Caco-2 (cell line): ENCODE measurements around the gene GINS2. TPM values are rescaled to one million over a fixed set of nuclear protein-coding genes. Genes with fewer than 3 reads are reported as not detected.

Experiments
- BruUV-seq: library from RNA; stranded (reverse); fragments of 400-500 nt; replicated peaks from 2 replicates; lab custom pipeline; 2021; lab: Mats Ljungman, UMichigan
- CTCF ChIA-PET: fragments of 300-600 bp; sonication (Branson Sonifier 250); formaldehyde crosslinking; loops from one replicate; lab custom pipeline; 2022; ENCODE audit warnings: antibody characterized with exemption; lab: Charles Lee
- POLR2A ChIA-PET: fragments of 300-600 bp; sonication (Branson Sonifier 250); formaldehyde crosslinking; loops from one replicate; lab custom pipeline; 2022; ENCODE audit warnings: antibody characterized with exemption; lab: Charles Lee
- DNase-seq, 2 experiments: peaks; one replicate each; pipeline versions ENCODE4 v3.0.0 to v3.0.0-alpha.2; 2020 to 2022
- H3K27me3 ChIP-seq: replicated peaks from 2 replicates; pipeline ENCODE4 v1.6.0; 2011; ENCODE audit warnings: low read length; ENCODE audit not compliant: control insufficient read depth, insufficient read depth
- H3K36me3 ChIP-seq: 2 replicates; pipeline ENCODE4 v1.5.1; 2011; ENCODE audit warnings: low read length; ENCODE audit not compliant: control insufficient read depth, insufficient read depth
- H3K4me1 ChIP-seq: fragments of 250-450 bp; sonication (Bioruptor Pico); 2 replicates; pipeline ENCODE4 v1.5.1; 2020; ENCODE audit warnings: mild to moderate bottlenecking
- H3K4me3 ChIP-seq: 2 replicates; pipeline ENCODE4 v1.5.1; 2011; ENCODE audit warnings: low read depth, mild to moderate bottlenecking, control low read depth, low read length
- H3K9me3 ChIP-seq: fragments of 250-450 bp; sonication (Bioruptor Pico); 2 replicates; pipeline ENCODE4 v1.5.1; 2020; ENCODE audit warnings: mild to moderate bottlenecking, moderate library complexity
- H3K27ac Mint-ChIP-seq: one replicate; pipeline ENCODE4 v1.8.0; 2022; ENCODE audit warnings: mixed read lengths; ENCODE audit not compliant: unreplicated experiment
- H3K27me3 Mint-ChIP-seq: one replicate; pipeline ENCODE4 v1.8.0; 2022; ENCODE audit warnings: mixed read lengths; ENCODE audit not compliant: insufficient read depth, unreplicated experiment
- H3K36me3 Mint-ChIP-seq: one replicate; pipeline ENCODE4 v1.8.0; 2022; ENCODE audit warnings: mild to moderate bottlenecking, mixed read lengths; ENCODE audit not compliant: insufficient read depth, unreplicated experiment
- H3K4me1 Mint-ChIP-seq: one replicate; pipeline ENCODE4 v1.8.0; 2022; ENCODE audit warnings: low read depth, mixed read lengths; ENCODE audit not compliant: unreplicated experiment
- H3K4me3 Mint-ChIP-seq: one replicate; pipeline ENCODE4 v1.8.0; 2022; ENCODE audit warnings: mild to moderate bottlenecking, moderate library complexity, mixed read lengths; ENCODE audit not compliant: unreplicated experiment
- H3K9me3 Mint-ChIP-seq: one replicate; pipeline ENCODE4 v1.8.0; 2022; ENCODE audit warnings: mixed read lengths; ENCODE audit not compliant: unreplicated experiment
- CTCF ChIP-seq, 2 experiments: fragments of 200-600 bp in 1 of 2; IDR thresholded peaks; 1 replicate in 1 of 2; 2 replicates in 1 of 2; pipeline versions ENCODE4 v1.5.1 to v1.8.0; 2011 to 2022; ENCODE audit warnings: antibody characterized with exemption in 1 of 2, control low read depth in 1 of 2, inconsistent platforms in 1 of 2, low read depth in 1 of 2, low read length in 1 of 2, mild to moderate bottlenecking in 1 of 2, moderate library complexity in 1 of 2; ENCODE audit not compliant: insufficient read depth in 1 of 2, severe bottlenecking in 1 of 2, unreplicated experiment in 1 of 2
- intact Hi-C: fragments of 100-400 bp; cut with micrococcal nuclease; formaldehyde crosslinking; loops from one replicate; pipeline ENCODE4 v1.10.0; 2022; ENCODE audit not compliant: unreplicated experiment
- total RNA-seq: library from RNA; stranded (reverse); gene quantifications from 2 replicates; pipeline ENCODE4 v1.2.3, GENCODE V29; 2022

The GINS2 gene
- total RNA-seq, 1 experiment from 2014 or later = 62.9 TPM

GRCh38 chr16:85653290-85653891 is 35.4 kb downstream of the GINS2 start:
- TF ChIP-seq CTCF (IDR thresholded peaks at IDR 0.05; ENCODE audit: insufficient read depth in 1 of 2, low read depth in 1 of 2, low read length in 1 of 2, severe bottlenecking in 1 of 2, unreplicated experiment in 1 of 2) = no peak
- Histone ChIP-seq H3K4me1 (no peaks in the 10 kb centered on the region), H3K36me3 (peaks cover 13% of the 10 kb centered on the region), H3K4me3 (no peak overlapping the region), H3K9me3 (no peaks in the 10 kb centered on the region), H3K27me3 (no peaks in the 10 kb centered on the region)
- intact Hi-C loops = no loop called here
- ChIA-PET CTCF (no interaction called here), POLR2A (no interaction called here)
- H3K27me3 Mint-ChIP-seq = no peaks in the 10 kb centered on the region
- peaks cover 73% of the 10 kb centered on the region for H3K36me3 Mint-ChIP-seq
- H3K27ac Mint-ChIP-seq = no peak overlapping the region
- no peaks in the 10 kb centered on the region for H3K4me1 Mint-ChIP-seq
- BruUV-seq = no TSS peak
- DNase-seq = no peak
- no peak overlapping the region for H3K4me3 Mint-ChIP-seq
- no peaks in the 10 kb centered on the region for H3K9me3 Mint-ChIP-seq

GRCh38 chr16:85652431-85653221 is 36.1 kb downstream of the GINS2 start:
- peak in 1 of 2 experiments; percentile 46 for DNase-seq
- ChIA-PET POLR2A (no interaction called here), CTCF (no interaction called here)
- no TSS peak for BruUV-seq
- H3K27me3 Mint-ChIP-seq = no peaks in the 10 kb centered on the region
- no peak for TF ChIP-seq CTCF (IDR thresholded peaks at IDR 0.05; ENCODE audit: insufficient read depth in 1 of 2, low read depth in 1 of 2, low read length in 1 of 2, severe bottlenecking in 1 of 2, unreplicated experiment in 1 of 2)
- intact Hi-C loops = no loop called here
- no peak overlapping the region for H3K4me3 Mint-ChIP-seq
- Histone ChIP-seq H3K4me1 (no peaks in the 10 kb centered on the region), H3K27me3 (no peaks in the 10 kb centered on the region), H3K9me3 (no peaks in the 10 kb centered on the region), H3K4me3 (no peak overlapping the region), H3K36me3 (peaks cover 10% of the 10 kb centered on the region)
- H3K27ac Mint-ChIP-seq = peak overlapping the region; percentile 57
- H3K9me3 Mint-ChIP-seq = no peaks in the 10 kb centered on the region
- H3K36me3 Mint-ChIP-seq = peaks cover 73% of the 10 kb centered on the region
- H3K4me1 Mint-ChIP-seq = no peaks in the 10 kb centered on the region

GRCh38 chr16:85651629-85652430 is 36.9 kb downstream of the GINS2 start:
- no peak overlapping the region for H3K4me3 Mint-ChIP-seq
- H3K9me3 ChIP-seq = no peaks in the 10 kb centered on the region
- H3K27me3 Mint-ChIP-seq = no peaks in the 10 kb centered on the region
- TF ChIP-seq CTCF (IDR thresholded peaks at IDR 0.05; ENCODE audit: insufficient read depth in 1 of 2, low read depth in 1 of 2, low read length in 1 of 2, severe bottlenecking in 1 of 2, unreplicated experiment in 1 of 2) = no peak
- no peaks in the 10 kb centered on the region; the same call in 1 of the 2 replicates for H3K4me1 ChIP-seq
- H3K4me1 Mint-ChIP-seq = no peaks in the 10 kb centered on the region
- POLR2A ChIA-PET = no interaction called here
- intact Hi-C loops = no loop called here
- DNase-seq = no peak
- no peaks in the 10 kb centered on the region for H3K9me3 Mint-ChIP-seq
- BruUV-seq = no TSS peak
- no peaks in the 10 kb centered on the region for H3K27me3 ChIP-seq
- H3K4me3 ChIP-seq = no peak overlapping the region
- CTCF ChIA-PET = no interaction called here
- peak overlapping the region; percentile 57 for H3K27ac Mint-ChIP-seq
- peaks cover 73% of the 10 kb centered on the region for H3K36me3 Mint-ChIP-seq
- H3K36me3 ChIP-seq = peaks cover 10% of the 10 kb centered on the region
